H1 (cell line): ENCODE data around the gene UNC13C. TPM values are rescaled to one million over a fixed set of nuclear protein-coding genes. Genes with fewer than 3 reads are reported as not detected.

Experiments
- polyA plus RNA-seq, 7 experiments: library from polyadenylated mRNA; depleted of rRNA in 3 of 7; stranded (reverse) in 5 of 7; unstranded in 2 of 7; fragments of >200 nt in 5 of 7; fragments of 200-250 nt in 2 of 7; gene quantifications; 1 replicate in 5 of 7; 2 replicates in 1 of 7; 4 replicates in 1 of 7; pipeline versions ENCODE4 v1.2.1 to v1.2.3, GENCODE V29; 2011 to 2013; ENCODE audit warnings: missing spikeins in 2 of 7, mixed read lengths in 2 of 7
- total RNA-seq: library from RNA; stranded (reverse); fragmentation: NEBNext Ultra II Directional; extraction: Animal tissue kit (Norgen Biotek cat#: 25700); gene quantifications from 2 replicates; pipeline ENCODE4 v1.2.1, GENCODE V29; 2021
- TF ChIP-seq, protein P1 (sequence below): fragments of 300-600 bp; sonication (generic); IDR thresholded peaks from 2 replicates; pipeline ENCODE4 v1.7.1; 2012; ENCODE audit warnings: low read length, moderate library complexity, mild to moderate bottlenecking, inconsistent platforms; ENCODE audit not compliant: insufficient replicate concordance
- TF ChIP-seq, protein P2 (sequence below): IDR thresholded peaks from 2 replicates; pipeline ENCODE4 v1.6.1; 2012; ENCODE audit warnings: inconsistent platforms

The UNC13C gene
- total and polyA plus RNA-seq, 2 of the 8 experiments (the other 6 are each of a cell fraction or from before 2014, with no cell fraction given), result 0.02 to 0.13 TPM

DNA sequence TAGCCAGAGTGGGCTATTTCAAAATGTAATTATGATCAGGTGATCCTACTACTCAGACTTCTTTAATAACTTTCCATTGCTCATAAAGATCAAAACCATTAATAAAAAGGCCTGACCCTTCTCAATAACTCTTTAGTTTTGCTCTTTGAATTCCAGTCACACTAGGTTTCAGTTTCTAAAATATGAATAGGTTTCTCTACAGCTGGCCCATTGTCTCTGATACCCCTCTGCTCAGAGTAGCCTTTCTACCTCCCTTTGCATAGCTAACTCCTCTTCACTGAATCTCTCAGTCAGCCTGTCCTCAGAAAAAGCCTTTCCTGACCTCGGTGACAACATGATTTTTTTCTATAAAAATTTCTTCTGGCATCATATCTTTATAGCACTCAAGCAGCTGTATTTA lies 209.1 kb downstream of the UNC13C start (continued):
- TF ChIP-seq, protein P1, sequence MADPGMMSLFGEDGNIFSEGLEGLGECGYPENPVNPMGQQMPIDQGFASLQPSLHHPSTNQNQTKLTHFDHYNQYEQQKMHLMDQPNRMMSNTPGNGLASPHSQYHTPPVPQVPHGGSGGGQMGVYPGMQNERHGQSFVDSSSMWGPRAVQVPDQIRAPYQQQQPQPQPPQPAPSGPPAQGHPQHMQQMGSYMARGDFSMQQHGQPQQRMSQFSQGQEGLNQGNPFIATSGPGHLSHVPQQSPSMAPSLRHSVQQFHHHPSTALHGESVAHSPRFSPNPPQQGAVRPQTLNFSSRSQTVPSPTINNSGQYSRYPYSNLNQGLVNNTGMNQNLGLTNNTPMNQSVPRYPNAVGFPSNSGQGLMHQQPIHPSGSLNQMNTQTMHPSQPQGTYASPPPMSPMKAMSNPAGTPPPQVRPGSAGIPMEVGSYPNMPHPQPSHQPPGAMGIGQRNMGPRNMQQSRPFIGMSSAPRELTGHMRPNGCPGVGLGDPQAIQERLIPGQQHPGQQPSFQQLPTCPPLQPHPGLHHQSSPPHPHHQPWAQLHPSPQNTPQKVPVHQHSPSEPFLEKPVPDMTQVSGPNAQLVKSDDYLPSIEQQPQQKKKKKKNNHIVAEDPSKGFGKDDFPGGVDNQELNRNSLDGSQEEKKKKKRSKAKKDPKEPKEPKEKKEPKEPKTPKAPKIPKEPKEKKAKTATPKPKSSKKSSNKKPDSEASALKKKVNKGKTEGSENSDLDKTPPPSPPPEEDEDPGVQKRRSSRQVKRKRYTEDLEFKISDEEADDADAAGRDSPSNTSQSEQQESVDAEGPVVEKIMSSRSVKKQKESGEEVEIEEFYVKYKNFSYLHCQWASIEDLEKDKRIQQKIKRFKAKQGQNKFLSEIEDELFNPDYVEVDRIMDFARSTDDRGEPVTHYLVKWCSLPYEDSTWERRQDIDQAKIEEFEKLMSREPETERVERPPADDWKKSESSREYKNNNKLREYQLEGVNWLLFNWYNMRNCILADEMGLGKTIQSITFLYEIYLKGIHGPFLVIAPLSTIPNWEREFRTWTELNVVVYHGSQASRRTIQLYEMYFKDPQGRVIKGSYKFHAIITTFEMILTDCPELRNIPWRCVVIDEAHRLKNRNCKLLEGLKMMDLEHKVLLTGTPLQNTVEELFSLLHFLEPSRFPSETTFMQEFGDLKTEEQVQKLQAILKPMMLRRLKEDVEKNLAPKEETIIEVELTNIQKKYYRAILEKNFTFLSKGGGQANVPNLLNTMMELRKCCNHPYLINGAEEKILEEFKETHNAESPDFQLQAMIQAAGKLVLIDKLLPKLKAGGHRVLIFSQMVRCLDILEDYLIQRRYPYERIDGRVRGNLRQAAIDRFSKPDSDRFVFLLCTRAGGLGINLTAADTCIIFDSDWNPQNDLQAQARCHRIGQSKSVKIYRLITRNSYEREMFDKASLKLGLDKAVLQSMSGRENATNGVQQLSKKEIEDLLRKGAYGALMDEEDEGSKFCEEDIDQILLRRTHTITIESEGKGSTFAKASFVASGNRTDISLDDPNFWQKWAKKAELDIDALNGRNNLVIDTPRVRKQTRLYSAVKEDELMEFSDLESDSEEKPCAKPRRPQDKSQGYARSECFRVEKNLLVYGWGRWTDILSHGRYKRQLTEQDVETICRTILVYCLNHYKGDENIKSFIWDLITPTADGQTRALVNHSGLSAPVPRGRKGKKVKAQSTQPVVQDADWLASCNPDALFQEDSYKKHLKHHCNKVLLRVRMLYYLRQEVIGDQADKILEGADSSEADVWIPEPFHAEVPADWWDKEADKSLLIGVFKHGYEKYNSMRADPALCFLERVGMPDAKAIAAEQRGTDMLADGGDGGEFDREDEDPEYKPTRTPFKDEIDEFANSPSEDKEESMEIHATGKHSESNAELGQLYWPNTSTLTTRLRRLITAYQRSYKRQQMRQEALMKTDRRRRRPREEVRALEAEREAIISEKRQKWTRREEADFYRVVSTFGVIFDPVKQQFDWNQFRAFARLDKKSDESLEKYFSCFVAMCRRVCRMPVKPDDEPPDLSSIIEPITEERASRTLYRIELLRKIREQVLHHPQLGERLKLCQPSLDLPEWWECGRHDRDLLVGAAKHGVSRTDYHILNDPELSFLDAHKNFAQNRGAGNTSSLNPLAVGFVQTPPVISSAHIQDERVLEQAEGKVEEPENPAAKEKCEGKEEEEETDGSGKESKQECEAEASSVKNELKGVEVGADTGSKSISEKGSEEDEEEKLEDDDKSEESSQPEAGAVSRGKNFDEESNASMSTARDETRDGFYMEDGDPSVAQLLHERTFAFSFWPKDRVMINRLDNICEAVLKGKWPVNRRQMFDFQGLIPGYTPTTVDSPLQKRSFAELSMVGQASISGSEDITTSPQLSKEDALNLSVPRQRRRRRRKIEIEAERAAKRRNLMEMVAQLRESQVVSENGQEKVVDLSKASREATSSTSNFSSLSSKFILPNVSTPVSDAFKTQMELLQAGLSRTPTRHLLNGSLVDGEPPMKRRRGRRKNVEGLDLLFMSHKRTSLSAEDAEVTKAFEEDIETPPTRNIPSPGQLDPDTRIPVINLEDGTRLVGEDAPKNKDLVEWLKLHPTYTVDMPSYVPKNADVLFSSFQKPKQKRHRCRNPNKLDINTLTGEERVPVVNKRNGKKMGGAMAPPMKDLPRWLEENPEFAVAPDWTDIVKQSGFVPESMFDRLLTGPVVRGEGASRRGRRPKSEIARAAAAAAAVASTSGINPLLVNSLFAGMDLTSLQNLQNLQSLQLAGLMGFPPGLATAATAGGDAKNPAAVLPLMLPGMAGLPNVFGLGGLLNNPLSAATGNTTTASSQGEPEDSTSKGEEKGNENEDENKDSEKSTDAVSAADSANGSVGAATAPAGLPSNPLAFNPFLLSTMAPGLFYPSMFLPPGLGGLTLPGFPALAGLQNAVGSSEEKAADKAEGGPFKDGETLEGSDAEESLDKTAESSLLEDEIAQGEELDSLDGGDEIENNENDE, result no peak
- TF ChIP-seq, protein P2, sequence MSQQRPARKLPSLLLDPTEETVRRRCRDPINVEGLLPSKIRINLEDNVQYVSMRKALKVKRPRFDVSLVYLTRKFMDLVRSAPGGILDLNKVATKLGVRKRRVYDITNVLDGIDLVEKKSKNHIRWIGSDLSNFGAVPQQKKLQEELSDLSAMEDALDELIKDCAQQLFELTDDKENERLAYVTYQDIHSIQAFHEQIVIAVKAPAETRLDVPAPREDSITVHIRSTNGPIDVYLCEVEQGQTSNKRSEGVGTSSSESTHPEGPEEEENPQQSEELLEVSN, result no peak
- TF ChIP-seq, all 59 proteins: peak for 0
